H9 (cell line): ENCODE measurements around the gene GABARAPL2. TPM values are rescaled to one million over a fixed set of nuclear protein-coding genes. Genes with fewer than 3 reads are reported as not detected.

ENCODE experiments used
- DNase-seq: peaks from one replicate; pipeline ENCODE4 v3.0.0-alpha.2; 2017
- H2AFZ ChIP-seq: one replicate; pipeline ENCODE4 v1.6.1; 2013; ENCODE audit warnings: mild to moderate bottlenecking, low read length, control low read depth, moderate library complexity
- H2AK5ac ChIP-seq: 2 replicates; pipeline ENCODE4 v1.6.1; 2013; ENCODE audit warnings: low read length, control low read depth, mixed read lengths; ENCODE audit not compliant: insufficient read length
- H2BK120ac ChIP-seq: one replicate; pipeline ENCODE4 v1.6.1; 2013; ENCODE audit warnings: low read depth, mild to moderate bottlenecking, low read length, control low read depth, inconsistent platforms; ENCODE audit not compliant: poor library complexity, severe bottlenecking
- H2BK12ac ChIP-seq: 2 replicates; pipeline ENCODE4 v1.6.1; 2013; ENCODE audit warnings: low read length, control low read depth, mixed read lengths, low read depth; ENCODE audit not compliant: insufficient read length
- H2BK15ac ChIP-seq: 2 replicates; pipeline ENCODE4 v1.6.1; 2013; ENCODE audit warnings: low read depth, low read length, control low read depth
- H2BK20ac ChIP-seq: one replicate; pipeline ENCODE4 v1.6.1; 2013; ENCODE audit warnings: low read depth, mild to moderate bottlenecking, low read length, control low read depth, inconsistent platforms; ENCODE audit not compliant: poor library complexity, severe bottlenecking
- H2BK5ac ChIP-seq: 2 replicates; pipeline ENCODE4 v1.6.1; 2013; ENCODE audit warnings: low read length, control low read depth, mixed read lengths; ENCODE audit not compliant: insufficient read length
- H3K14ac ChIP-seq: 2 replicates; pipeline ENCODE4 v1.6.1; 2013; ENCODE audit warnings: low read length, control low read depth; ENCODE audit not compliant: insufficient read depth
- H3K18ac ChIP-seq: 2 replicates; pipeline ENCODE4 v1.6.1; 2013; ENCODE audit warnings: low read depth, mild to moderate bottlenecking, mixed read lengths, low read length, control low read depth; ENCODE audit not compliant: insufficient read length
- H3K23ac ChIP-seq: 2 replicates; pipeline ENCODE4 v1.6.1; 2013; ENCODE audit warnings: low read length, control low read depth, mixed read lengths, low read depth; ENCODE audit not compliant: insufficient read length
- H3K23me2 ChIP-seq: 2 replicates; pipeline ENCODE4 v1.6.1; 2013; ENCODE audit warnings: low read depth, mild to moderate bottlenecking, mixed read lengths, low read length, control low read depth; ENCODE audit not compliant: insufficient read length, poor library complexity, severe bottlenecking
- H3K27ac ChIP-seq: 2 replicates; pipeline ENCODE4 v1.5.1; 2013; ENCODE audit warnings: low read length, control low read depth, mixed read lengths, low read depth; ENCODE audit not compliant: insufficient read length
- H3K27me3 ChIP-seq: 2 replicates; pipeline ENCODE4 v1.6.1; 2013; ENCODE audit warnings: low read length, control low read depth, inconsistent platforms; ENCODE audit not compliant: insufficient read depth
- H3K4ac ChIP-seq: 2 replicates; pipeline ENCODE4 v1.6.1; 2013; ENCODE audit warnings: low read depth, mild to moderate bottlenecking, control low read depth, inconsistent platforms, low read length, moderate library complexity
- H3K4me1 ChIP-seq: 2 replicates; pipeline ENCODE4 v1.6.1; 2013; ENCODE audit warnings: low read length, control low read depth, inconsistent platforms; ENCODE audit not compliant: insufficient read depth
- H3K4me2 ChIP-seq: 2 replicates; pipeline ENCODE4 v1.6.1; 2013; ENCODE audit warnings: low read length, control low read depth, mixed read lengths; ENCODE audit not compliant: insufficient read length, insufficient read depth
- H3K56ac ChIP-seq: 2 replicates; pipeline ENCODE4 v1.6.1; 2013; ENCODE audit warnings: low read depth, mild to moderate bottlenecking, mixed read lengths, low read length, control low read depth; ENCODE audit not compliant: insufficient read length
- H3K79me1 ChIP-seq: 2 replicates; pipeline ENCODE4 v1.6.1; 2013; ENCODE audit warnings: low read depth, mild to moderate bottlenecking, moderate library complexity, low read length, control low read depth, inconsistent platforms; ENCODE audit not compliant: insufficient read depth, poor library complexity, severe bottlenecking
- H3K79me2 ChIP-seq: 2 replicates; pipeline ENCODE4 v1.6.1; 2013; ENCODE audit warnings: low read length, control low read depth, inconsistent platforms; ENCODE audit not compliant: insufficient read depth
- H3K9ac ChIP-seq: 2 replicates; pipeline ENCODE4 v1.6.1; 2013; ENCODE audit warnings: low read length, control low read depth, mixed read lengths; ENCODE audit not compliant: insufficient read length; ENCODE audit errors: extremely low read depth
- H3K9me3 ChIP-seq: one replicate; pipeline ENCODE4 v1.6.1; 2013; ENCODE audit warnings: low read depth, low read length, inconsistent platforms; ENCODE audit not compliant: control insufficient read depth
- H3T11ph ChIP-seq: one replicate; pipeline ENCODE4 v1.6.1; 2013; ENCODE audit warnings: mild to moderate bottlenecking, low read length, control low read depth, inconsistent platforms
- H4K20me1 ChIP-seq: one replicate; pipeline ENCODE4 v1.6.1; 2013; ENCODE audit not compliant: control insufficient read depth, insufficient read length, insufficient read depth
- H4K5ac ChIP-seq: 2 replicates; pipeline ENCODE4 v1.6.1; 2013; ENCODE audit warnings: low read depth, mild to moderate bottlenecking, mixed read lengths, low read length, control low read depth; ENCODE audit not compliant: insufficient read length
- H4K8ac ChIP-seq: replicated peaks from 2 replicates; pipeline ENCODE4 v1.6.1; 2013; ENCODE audit warnings: low read length, control low read depth, mixed read lengths, low read depth; ENCODE audit not compliant: insufficient read length
- H4K91ac ChIP-seq: 2 replicates; pipeline ENCODE4 v1.6.1; 2013; ENCODE audit warnings: low read depth, mild to moderate bottlenecking, moderate library complexity, mixed read lengths, low read length, control low read depth; ENCODE audit not compliant: insufficient read length
- H3K27ac Mint-ChIP-seq, 3 experiments: 2 replicates in 2 of 3; 3 replicates in 1 of 3; pipeline ENCODE4 v1.8.0; 2020 to 2021; ENCODE audit warnings: mixed read lengths in 3 of 3, mild to moderate bottlenecking in 1 of 3, moderate library complexity in 1 of 3
- H3K27me3 Mint-ChIP-seq: 2 replicates; pipeline ENCODE4 v1.8.0; 2021; ENCODE audit warnings: low read depth, mild to moderate bottlenecking, moderate library complexity, mixed read lengths
- H3K36me3 Mint-ChIP-seq, 3 experiments: 2 replicates in 2 of 3; 3 replicates in 1 of 3; pipeline ENCODE4 v1.8.0; 2020 to 2021; ENCODE audit warnings: low read depth in 3 of 3, mixed read lengths in 3 of 3; ENCODE audit not compliant: insufficient read depth in 1 of 3
- H3K4me1 Mint-ChIP-seq, 2 experiments: 2 replicates each; pipeline ENCODE4 v1.8.0; 2020; ENCODE audit warnings: mixed read lengths in 2 of 2
- H3K4me3 Mint-ChIP-seq, 2 experiments: 2 replicates in 1 of 2; 3 replicates in 1 of 2; pipeline ENCODE4 v1.8.0; 2020 to 2021; ENCODE audit warnings: mild to moderate bottlenecking in 2 of 2, mixed read lengths in 2 of 2, moderate library complexity in 1 of 2
- H3K9me3 Mint-ChIP-seq, 2 experiments: 2 replicates in 1 of 2; 3 replicates in 1 of 2; pipeline ENCODE4 v1.8.0; 2020; ENCODE audit warnings: mild to moderate bottlenecking in 2 of 2, mixed read lengths in 2 of 2, moderate library complexity in 1 of 2
- CTCF ChIP-seq: fragments of 200-600 bp; sonication (generic); conservative IDR thresholded peaks from 3 replicates; pipeline ENCODE4 v1.8.0; 2021; ENCODE audit warnings: antibody characterized with exemption, mild to moderate bottlenecking
- WGBS: extraction: QIAGEN DNeasy Blood & Tissue Kit; methylation state at CpG from one replicate; pipeline ENCODE4 v1.1.7; 2013; ENCODE audit warnings: missing lambda C conversion rate, low lambda C conversion rate, mixed read lengths; ENCODE audit not compliant: insufficient read length; ENCODE audit errors: extremely low coverage; 5-methylcytosine and 5-hydroxymethylcytosine counted together
- total RNA-seq: library from RNA; stranded (reverse); gene quantifications from 2 replicates; pipeline ENCODE4 v1.2.1, GENCODE V29; 2021

The GABARAPL2 gene
- total RNA-seq, 1 experiment from 2014 or later = 62.6 TPM

GRCh38 chr16:75535211-75535843 lies 30.9 kb upstream of the GABARAPL2 start:
- Mint-ChIP-seq H3K4me1 (peaks cover 14 to 17% of the 10 kb centered on the region in 2 experiments), H3K27ac (no peak overlapping the region), H3K36me3 (peaks cover 0 to 3% (median 0%) of the 10 kb centered on the region in 3 experiments; a peak in 1 of 7 replicates), H3K9me3 (no peaks in the 10 kb centered on the region), H3K4me3 (no peak overlapping the region), H3K27me3 (no peaks in the 10 kb centered on the region; the same call in 1 of the 2 replicates)
- Histone ChIP-seq H3K14ac (no peak overlapping the region; the same call in 1 of the 2 replicates), H3K4me1 (no peaks in the 10 kb centered on the region), H3K79me2 (no peaks in the 10 kb centered on the region), H2BK12ac (no peak overlapping the region), H4K8ac (no peak overlapping the region), H3K23ac (no peak overlapping the region), H3K79me1 (no peaks in the 10 kb centered on the region), H3K4ac (no peak overlapping the region), H2BK20ac (no peak overlapping the region), H2BK5ac (no peak overlapping the region), H3K23me2 (no peaks in the 10 kb centered on the region), H3K27me3 (no peaks in the 10 kb centered on the region), H2AFZ (no peak overlapping the region), H2BK15ac (no peak overlapping the region), H2BK120ac (no peak overlapping the region), H3K56ac (no peak overlapping the region), H4K20me1 (no peaks in the 10 kb centered on the region), H3T11ph (no peak overlapping the region), H2AK5ac (no peak overlapping the region), H3K27ac (no peak overlapping the region), H4K5ac (no peak overlapping the region), H3K9me3 (no peaks in the 10 kb centered on the region), H3K4me2 (no peak overlapping the region), H4K91ac (no peak overlapping the region), H3K18ac (no peak overlapping the region), H3K9ac (no peak overlapping the region)
- DNase-seq = peak; percentile 45
- no CpG with 5 or more reads among the region's 34 CpGs for WGBS
- TF ChIP-seq CTCF = no peak
